GM12891 (cell line): ENCODE results near the gene KRTAP12-3.

ENCODE experiments used
- POLR2A ChIP-seq: IDR thresholded peaks from 2 replicates; pipeline ENCODE4 v1.6.1; 2011; ENCODE audit warnings: low read depth, low read length, control low read depth
- POLR2AphosphoS5 ChIP-seq: IDR thresholded peaks from 2 replicates; pipeline ENCODE4 v1.6.1; 2011; ENCODE audit warnings: low read depth, low read length, control low read depth
- TAF1 ChIP-seq: IDR thresholded peaks from 2 replicates; pipeline ENCODE4 v1.6.1; 2011; ENCODE audit warnings: low read depth, low read length, control low read depth

DNA sequence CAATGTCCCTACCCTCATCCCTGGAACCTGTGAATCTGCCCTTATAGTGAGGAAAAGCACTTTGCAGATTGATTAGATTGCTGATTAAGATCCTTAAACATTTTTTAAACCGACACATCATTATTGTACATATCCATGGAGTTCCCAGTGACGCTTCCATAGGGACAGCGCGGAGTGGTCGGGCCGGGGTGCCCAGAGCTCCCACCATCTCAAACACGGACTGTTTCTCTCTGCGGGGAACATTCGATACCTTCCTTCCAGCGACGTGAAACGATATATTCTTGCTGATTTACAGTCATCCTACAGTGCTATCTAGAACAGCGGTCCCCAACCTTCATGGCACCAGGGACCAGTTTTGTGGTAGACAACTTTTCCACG, 43.3 kb downstream of the KRTAP12-3 start:
- TF ChIP-seq POLR2A (no peak), POLR2AphosphoS5 (no peak), TAF1 (no peak)
